H1 (cell line): ENCODE measurements around the gene PECR. TPM values are rescaled to one million over a fixed set of nuclear protein-coding genes. Genes with fewer than 3 reads are reported as not detected.
A peak's percentile ranks its signal among the peaks of the same experiment; 100 is the strongest.

ENCODE experiments used
- CTCF ChIA-PET: fragments of 300-600 bp; sonication (Branson Sonifier 250); formaldehyde crosslinking; loops from one replicate; lab custom pipeline; 2021; ENCODE audit not compliant: partially characterized antibody; lab: Charles Lee
- POLR2A ChIA-PET: fragments of 300-600 bp; sonication (Branson Sonifier 250); formaldehyde crosslinking; loops from one replicate; lab custom pipeline; 2021; ENCODE audit warnings: inconsistent platforms; ENCODE audit not compliant: partially characterized antibody; lab: Charles Lee
- DNase-seq, 2 experiments: peaks; one replicate each; pipeline versions ENCODE4 v3.0.0 to v3.0.0-alpha.2; 2010 to 2022; ENCODE audit warnings: low spot score in 2 of 2, low read depth in 1 of 2, mixed read lengths in 1 of 2
- FAIRE-seq: peaks from 2 replicates; lab custom pipeline; 2011; peaks lifted over from hg19 to GRCh38; lab: Jason Lieb, UNC
- H2AFZ ChIP-seq: 2 replicates; pipeline ENCODE4 v1.8.1; 2012; ENCODE audit warnings: low read length, inconsistent platforms
- H2AK5ac ChIP-seq: 2 replicates; pipeline ENCODE4 v1.6.1; 2013; ENCODE audit warnings: low read depth, low read length
- H2BK120ac ChIP-seq: replicated peaks from 2 replicates; pipeline ENCODE3; 2013; ENCODE audit warnings: low read depth, low read length, inconsistent platforms
- H2BK12ac ChIP-seq: 2 replicates; pipeline ENCODE4 v1.6.1; 2013; ENCODE audit warnings: low read depth, low read length
- H2BK15ac ChIP-seq: 2 replicates; pipeline ENCODE4 v1.6.1; 2013; ENCODE audit warnings: low read length
- H2BK20ac ChIP-seq: 2 replicates; pipeline ENCODE4 v1.6.1; 2013; ENCODE audit warnings: low read length
- H2BK5ac ChIP-seq: 2 replicates; pipeline ENCODE4 v1.6.1; 2013; ENCODE audit warnings: low read depth, low read length
- H3K14ac ChIP-seq: 2 replicates; pipeline ENCODE4 v1.6.1; 2013; ENCODE audit warnings: inconsistent platforms; ENCODE audit not compliant: insufficient read length
- H3K18ac ChIP-seq: 2 replicates; pipeline ENCODE4 v1.6.1; 2013; ENCODE audit warnings: low read length; ENCODE audit errors: extremely low read depth
- H3K23ac ChIP-seq: 2 replicates; pipeline ENCODE4 v1.6.1; 2013; ENCODE audit warnings: inconsistent platforms; ENCODE audit not compliant: insufficient read length
- H3K23me2 ChIP-seq: 2 replicates; pipeline ENCODE4 v1.6.1; 2013; ENCODE audit warnings: low read depth, low read length
- H3K27ac ChIP-seq: 2 replicates; pipeline ENCODE4 v1.6.1; 2011; ENCODE audit warnings: low read depth, low read length, inconsistent platforms
- H3K27me3 ChIP-seq, 4 experiments: replicated peaks in 1 of 4; 1 replicate in 1 of 4; 2 replicates in 3 of 4; pipeline versions ENCODE4 v1.6.1 to v1.8.1; 2011 to 2013; ENCODE audit warnings: low read length in 3 of 4, mild to moderate bottlenecking in 3 of 4, inconsistent platforms in 2 of 4, mixed read lengths in 2 of 4, moderate library complexity in 1 of 4; ENCODE audit not compliant: control insufficient read depth in 3 of 4, insufficient read depth in 3 of 4; ENCODE audit errors: extremely low read depth in 1 of 4
- H3K36me3 ChIP-seq, 4 experiments: 2 replicates each; pipeline versions ENCODE4 v1.6.1 to v1.8.1; 2011 to 2013; ENCODE audit warnings: mild to moderate bottlenecking in 4 of 4, low read length in 3 of 4, moderate library complexity in 2 of 4, control low read depth in 1 of 4, inconsistent platforms in 1 of 4; ENCODE audit not compliant: insufficient read depth in 4 of 4, control insufficient read depth in 2 of 4
- H3K4ac ChIP-seq: replicated peaks from 2 replicates; pipeline ENCODE3; 2013; ENCODE audit warnings: low read length, low read depth, mixed read lengths, inconsistent platforms; ENCODE audit not compliant: insufficient read length
- H3K4me1 ChIP-seq, 4 experiments: replicated peaks in 1 of 4; 1 replicate in 1 of 4; 2 replicates in 3 of 4; pipeline versions ENCODE4 v1.6.1 to v1.8.1; 2011 to 2013; ENCODE audit warnings: low read length in 3 of 4, inconsistent platforms in 2 of 4, mixed read lengths in 1 of 4; ENCODE audit not compliant: insufficient read depth in 4 of 4, control insufficient read depth in 3 of 4
- H3K4me2 ChIP-seq, 2 experiments: 2 replicates each; pipeline versions ENCODE4 v1.6.1 to v1.8.1; 2011 to 2013; ENCODE audit warnings: low read depth in 2 of 2, low read length in 2 of 2, control low read depth in 1 of 2, inconsistent platforms in 1 of 2, mild to moderate bottlenecking in 1 of 2; ENCODE audit not compliant: insufficient read depth in 1 of 2
- H3K4me3 ChIP-seq, 4 experiments: fragments of 200-600, 300-600 bp in 1 of 4; sonication (generic), shearing (Covaris generic), sonication (Bioruptor Twin) in 1 of 4; 2 replicates each; pipeline versions ENCODE4 v1.5.1 to v1.8.1; 2011 to 2016; ENCODE audit warnings: low read length in 4 of 4, low read depth in 3 of 4, control low read depth in 2 of 4, inconsistent platforms in 2 of 4, mild to moderate bottlenecking in 2 of 4, mixed read lengths in 1 of 4, moderate library complexity in 1 of 4; ENCODE audit not compliant: insufficient read depth in 2 of 4; ENCODE audit errors: extremely low read depth in 1 of 4
- H3K56ac ChIP-seq: replicated peaks from 2 replicates; pipeline ENCODE3; 2013; ENCODE audit warnings: low read depth, mild to moderate bottlenecking, mixed read lengths, low read length, inconsistent platforms; ENCODE audit not compliant: insufficient read length
- H3K79me1 ChIP-seq: 2 replicates; pipeline ENCODE4 v1.6.1; 2013; ENCODE audit warnings: low read depth, low read length, control low read depth
- H3K79me2 ChIP-seq, 2 experiments: 2 replicates each; pipeline versions ENCODE4 v1.6.1 to v1.8.1; 2012 to 2013; ENCODE audit warnings: low read length in 2 of 2, mild to moderate bottlenecking in 2 of 2, inconsistent platforms in 1 of 2; ENCODE audit not compliant: insufficient read depth in 2 of 2, control insufficient read depth in 1 of 2
- H3K9ac ChIP-seq, 4 experiments: replicated peaks in 1 of 4; 1 replicate in 1 of 4; 2 replicates in 3 of 4; pipeline versions ENCODE4 v1.6.1 to v1.8.1; 2011 to 2013; ENCODE audit warnings: low read depth in 3 of 4, low read length in 3 of 4, control low read depth in 2 of 4, mild to moderate bottlenecking in 2 of 4, moderate library complexity in 2 of 4, inconsistent platforms in 1 of 4; ENCODE audit errors: extremely low read depth in 1 of 4
- H3K9me3 ChIP-seq, 2 experiments: 2 replicates each; pipeline versions ENCODE4 v1.6.1 to v1.8.1; 2012 to 2013; ENCODE audit warnings: mild to moderate bottlenecking in 2 of 2, moderate library complexity in 2 of 2, control low read depth in 1 of 2, inconsistent platforms in 1 of 2, low read depth in 1 of 2, low read length in 1 of 2, mixed read lengths in 1 of 2; ENCODE audit not compliant: insufficient read depth in 2 of 2
- H4K20me1 ChIP-seq, 2 experiments: replicated peaks in 1 of 2; 2 replicates each; pipeline versions ENCODE3 to v1.8.1; 2011 to 2013; ENCODE audit warnings: inconsistent platforms in 2 of 2, low read length in 2 of 2, mild to moderate bottlenecking in 1 of 2; ENCODE audit not compliant: insufficient read depth in 2 of 2, control insufficient read depth in 1 of 2
- H4K5ac ChIP-seq: 2 replicates; pipeline ENCODE4 v1.6.1; 2013; ENCODE audit warnings: low read length, low read depth, mixed read lengths, inconsistent platforms; ENCODE audit not compliant: insufficient read length
- H4K8ac ChIP-seq: 2 replicates; pipeline ENCODE4 v1.8.0; 2013; ENCODE audit warnings: mild to moderate bottlenecking, moderate library complexity, low read length, inconsistent platforms; ENCODE audit not compliant: insufficient read depth; ENCODE audit errors: extremely low read depth
- H4K91ac ChIP-seq: replicated peaks from 2 replicates; pipeline ENCODE3; 2013; ENCODE audit warnings: low read length, mixed read lengths, inconsistent platforms; ENCODE audit not compliant: insufficient read length
- ATF3 ChIP-seq: IDR thresholded peaks from 2 replicates; pipeline ENCODE4 v1.6.1; 2011; ENCODE audit warnings: low read depth, mild to moderate bottlenecking, low read length; ENCODE audit not compliant: insufficient read depth
- CEBPB ChIP-seq: IDR thresholded peaks from 2 replicates; pipeline ENCODE4 v1.6.1; 2012; ENCODE audit warnings: low read depth, low read length
- CHD1 ChIP-seq: IDR thresholded peaks from 2 replicates; pipeline ENCODE4 v1.6.1; 2012; ENCODE audit warnings: low read depth, low read length, improper control_type of control experiment
- JUN ChIP-seq: IDR thresholded peaks from 2 replicates; pipeline ENCODE4 v1.6.1; 2011; ENCODE audit warnings: low read depth, mild to moderate bottlenecking, improper control_type of control experiment, low read length
- KDM5A ChIP-seq: fragments of 200-600 bp; IDR thresholded peaks from 2 replicates; pipeline ENCODE4 v1.7.1; 2012; ENCODE audit warnings: mild to moderate bottlenecking, low read length, inconsistent platforms, mixed read lengths
- MAX ChIP-seq: IDR thresholded peaks from 2 replicates; pipeline ENCODE4 v1.6.1; 2012; ENCODE audit warnings: inconsistent platforms
- NRF1 ChIP-seq: IDR thresholded peaks from 2 replicates; pipeline ENCODE4 v1.6.1; 2011; ENCODE audit warnings: mild to moderate bottlenecking, low read depth, low read length, improper control_type of control experiment
- POLR2AphosphoS5 ChIP-seq: IDR thresholded peaks from 2 replicates; pipeline ENCODE4 v1.6.1; 2011; ENCODE audit warnings: low read depth, low read length
- YY1 ChIP-seq: IDR thresholded peaks from 2 replicates; pipeline ENCODE4 v1.6.1; 2011; ENCODE audit warnings: low read depth, mild to moderate bottlenecking, low read length
- WGBS, 2 experiments: shearing (Covaris generic) in 1 of 2; methylation state at CpG; one replicate each; pipeline versions ENCODE4 v1.1.6 to v1.1.7; 2013 to 2015; ENCODE audit warnings: low lambda C conversion rate in 2 of 2, mixed read lengths in 2 of 2, inconsistent platforms in 1 of 2, low coverage in 1 of 2, missing lambda C conversion rate in 1 of 2; ENCODE audit not compliant: insufficient replicate concordance in 2 of 2, insufficient coverage in 1 of 2, insufficient read length in 1 of 2; ENCODE audit errors: extremely low coverage in 1 of 2, missing lambda C conversion rate in 1 of 2; 5-methylcytosine and 5-hydroxymethylcytosine counted together
- polyA plus RNA-seq, 7 experiments: library from polyadenylated mRNA; depleted of rRNA in 3 of 7; stranded (reverse) in 5 of 7; unstranded in 2 of 7; fragments of >200 nt in 5 of 7; fragments of 200-250 nt in 2 of 7; gene quantifications; 1 replicate in 5 of 7; 2 replicates in 1 of 7; 4 replicates in 1 of 7; pipeline versions ENCODE4 v1.2.1 to v1.2.3, GENCODE V29; 2011 to 2013; ENCODE audit warnings: missing spikeins in 2 of 7, mixed read lengths in 2 of 7
- total RNA-seq: library from RNA; stranded (reverse); fragmentation: NEBNext Ultra II Directional; extraction: Animal tissue kit (Norgen Biotek cat#: 25700); gene quantifications from 2 replicates; pipeline ENCODE4 v1.2.1, GENCODE V29; 2021

PECR gene
- total and polyA plus RNA-seq, 2 of the 8 experiments (the other 6 are each of a cell fraction or from before 2014, with no cell fraction given), result 15.9 to 19.2 TPM

DNA sequence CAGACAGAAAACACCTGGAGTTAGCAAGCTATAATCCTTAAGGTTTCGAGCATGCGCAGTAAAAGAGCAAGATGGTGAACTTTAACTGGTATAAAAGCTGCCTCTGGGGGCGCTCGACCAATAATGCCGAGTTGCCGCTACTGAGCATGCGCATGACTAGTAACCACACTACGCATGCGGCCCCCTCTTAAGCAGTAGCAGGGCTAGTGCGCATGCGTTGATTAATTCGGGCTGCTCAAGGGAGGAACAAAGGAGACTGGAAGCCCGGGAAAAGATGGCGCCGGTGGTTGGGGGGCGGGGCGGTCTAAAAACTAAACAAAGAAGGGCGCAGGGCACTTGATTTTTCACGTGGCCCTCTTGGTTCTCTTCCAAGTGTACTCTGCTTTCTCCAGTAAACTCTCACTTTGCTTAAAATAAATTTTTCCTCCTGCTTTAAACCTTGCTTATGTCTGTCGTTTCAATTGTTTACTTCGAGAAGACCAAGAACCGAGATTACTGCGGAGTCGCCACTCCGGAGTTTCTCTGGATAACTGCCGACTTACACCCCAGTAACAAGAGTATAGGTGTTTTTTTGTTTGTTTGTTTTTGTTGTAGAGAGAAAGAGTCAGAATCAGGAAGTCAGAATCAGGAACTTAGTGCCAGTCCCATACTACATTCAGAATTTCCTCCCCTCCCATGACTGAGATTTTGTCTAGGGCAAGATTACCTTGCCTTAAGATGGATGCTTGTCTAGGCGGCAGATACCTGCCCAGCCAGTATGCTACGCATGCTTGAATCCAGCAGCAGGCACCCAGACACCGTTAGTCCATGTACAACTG is 33.3 kb upstream of the PECR start:
- H3K79me1 ChIP-seq, result 0 out of 2 replicates have a peak, but pooled peaks cover 3% of the 10 kb centered on the region
- TF ChIP-seq KDM5A (no peak), NRF1 (peak; percentile 97), ATF3 (no peak), MAX (peak; percentile 88), POLR2AphosphoS5 (peak; percentile 97), CHD1 (0 out of 2 replicates have a peak, but pooled peaks have one; percentile 40), YY1 (peak; percentile 97), CEBPB (no peak), JUN (no peak)

More for the DNA sequence above, 33.3 kb upstream of the PECR start:
- Histone ChIP-seq H3K23ac (no peak overlapping the region), H2BK20ac (no peak overlapping the region), H2BK15ac (no peak overlapping the region), H3K4ac (peak overlapping the region; percentile 80), H4K20me1 (peaks cover 0 to 10% of the 10 kb centered on the region in 2 experiments), H3K79me2 (peaks cover 27 to 85% of the 10 kb centered on the region in 2 experiments), H2AFZ (no peak overlapping the region), H3K23me2 (no peaks in the 10 kb centered on the region), H3K4me2 (peak overlapping the region; percentile 50 to 61), H3K18ac (peak overlapping the region; percentile 0), H3K56ac (peak overlapping the region; percentile 35), H4K91ac (peak overlapping the region; percentile 79), H3K9me3 (no peaks in the 10 kb centered on the region), H2BK5ac (peak overlapping the region; percentile 35; the same call in 1 of the 2 replicates), H3K9ac (peak overlapping the region; percentile 79 to 90 (median 87)), H3K36me3 (peaks cover 38 to 93% (median 70%) of the 10 kb centered on the region in 4 experiments), H3K4me3 (peak overlapping the region in 3 of 4 experiments; percentile 17 to 56 (median 24); a peak in 4 of 8 replicates), H2AK5ac (peak overlapping the region; percentile 27; the same call in 1 of the 2 replicates), H4K5ac (peak overlapping the region; percentile 90), H4K8ac (peak overlapping the region; percentile 98; the same call in 1 of the 2 replicates), H3K4me1 (peaks cover 6 to 15% (median 10%) of the 10 kb centered on the region in 4 experiments; a peak in 6 of 7 replicates), H2BK12ac (peak overlapping the region; percentile 20; the same call in 1 of the 2 replicates), H3K27ac (peak overlapping the region; percentile 92), H3K14ac (no peak overlapping the region), H2BK120ac (peak overlapping the region; percentile 2), H3K27me3 (no peaks in the 10 kb centered on the region)
- DNase-seq, result peak; percentile 98 to 99
- ChIA-PET CTCF (interaction anchor here (0.7 to 3.7 kb wide), 17 partner anchors 10 to 109 kb away, joined by 3 to 25 read pairs (median 4); no protein-coding TSS in a partner anchor), POLR2A (interaction anchor here (0.6 to 8.5 kb wide), 21 partner anchors 8 to 85 kb away, joined by 3 to 73 read pairs (median 4); partner anchors contain the start of genes PECR and TMEM169)
- FAIRE-seq, result peak; percentile 96
- 25% methylated on average over 29 of the region's 29 CpGs; no CpG with 5 or more reads in 1 of the 2 experiments for WGBS, 2 experiments
